Endothelial cell of umbilical vein (primary cell): ENCODE measurements around the gene GZMM. TPM values are rescaled to one million over a fixed set of nuclear protein-coding genes. Genes with fewer than 3 reads are reported as not detected.

Experiments
- BruUV-seq: library from RNA; stranded (reverse); fragments of 400-500 nt; replicated peaks from 2 replicates; lab custom pipeline; 2021; lab: Mats Ljungman, UMichigan
- CTCF ChIA-PET: fragments of 300-600, 350-600 bp; sonication (Branson Sonifier 250); formaldehyde crosslinking; loops from one replicate; lab custom pipeline; 2021; ENCODE audit warnings: antibody characterized with exemption, inconsistent platforms; lab: Charles Lee
- POLR2A ChIA-PET: fragments of 300-600, 350-600 bp; sonication (Branson Sonifier 250); formaldehyde crosslinking; loops from one replicate; lab custom pipeline; 2021; ENCODE audit warnings: antibody characterized with exemption, inconsistent platforms; lab: Charles Lee
- DNase-seq: peaks from one replicate; pipeline ENCODE4 v3.0.0-alpha.2; 2011; ENCODE audit warnings: low read depth, low spot score
- FAIRE-seq: peaks from 2 replicates; lab custom pipeline; 2011; peaks lifted over from hg19 to GRCh38; lab: Jason Lieb, UNC
- H2AFZ ChIP-seq: 2 replicates; pipeline ENCODE4 v1.6.0; 2012; ENCODE audit warnings: low read depth, low read length, control low read depth, inconsistent platforms
- H3K27ac ChIP-seq: 2 replicates; pipeline ENCODE4 v1.5.1; 2011; ENCODE audit warnings: low read depth, mild to moderate bottlenecking, control low read depth, low read length, moderate library complexity; ENCODE audit not compliant: insufficient read depth
- H3K27me3 ChIP-seq, 2 experiments: 2 replicates each; pipeline versions ENCODE4 v1.6.0 to v1.6.1; 2011; ENCODE audit warnings: low read length in 2 of 2, mixed read lengths in 1 of 2; ENCODE audit not compliant: control insufficient read depth in 2 of 2, insufficient read depth in 2 of 2
- H3K36me3 ChIP-seq, 2 experiments: 2 replicates in 1 of 2; 3 replicates in 1 of 2; pipeline ENCODE4 v1.5.1; 2011; ENCODE audit warnings: low read length in 2 of 2, mild to moderate bottlenecking in 1 of 2, moderate library complexity in 1 of 2; ENCODE audit not compliant: control insufficient read depth in 2 of 2, insufficient read depth in 2 of 2; ENCODE audit errors: extremely low read depth in 1 of 2
- H3K4me1 ChIP-seq: 3 replicates; pipeline ENCODE4 v1.5.1; 2011; ENCODE audit warnings: mild to moderate bottlenecking, low read length; ENCODE audit not compliant: control insufficient read depth, insufficient read depth; ENCODE audit errors: extremely low read depth
- H3K4me2 ChIP-seq: 2 replicates; pipeline ENCODE4 v1.6.1; 2011; ENCODE audit warnings: low read length, control low read depth, mixed read lengths; ENCODE audit not compliant: insufficient read depth
- H3K4me3 ChIP-seq, 3 experiments: fragments of 200-600 bp in 1 of 3; sonication (generic), shearing (Covaris generic) in 1 of 3; replicated peaks in 1 of 3; 2 replicates each; pipeline ENCODE4 v1.5.1; 2011 to 2016; ENCODE audit warnings: control low read depth in 3 of 3, low read length in 3 of 3, mild to moderate bottlenecking in 2 of 3, inconsistent platforms in 1 of 3, low read depth in 1 of 3, moderate library complexity in 1 of 3; ENCODE audit not compliant: insufficient read depth in 1 of 3
- H3K79me2 ChIP-seq: 2 replicates; pipeline ENCODE4 v1.6.0; 2012; ENCODE audit warnings: low read length, inconsistent platforms; ENCODE audit not compliant: control insufficient read depth, insufficient read depth
- H3K9ac ChIP-seq: replicated peaks from 2 replicates; pipeline ENCODE3; 2011; ENCODE audit warnings: low read length, control low read depth; ENCODE audit not compliant: insufficient read depth; ENCODE audit errors: extremely low read depth
- H3K9me1 ChIP-seq: replicated peaks from 3 replicates; pipeline ENCODE4 v1.6.0; 2011; ENCODE audit warnings: mild to moderate bottlenecking, low read length; ENCODE audit not compliant: control insufficient read depth, insufficient read depth; ENCODE audit errors: extremely low read depth
- H3K9me3 ChIP-seq: replicated peaks from 2 replicates; pipeline ENCODE4 v1.5.1; 2012; ENCODE audit warnings: low read length, inconsistent platforms; ENCODE audit not compliant: control insufficient read depth, insufficient read depth
- H4K20me1 ChIP-seq: replicated peaks from 2 replicates; pipeline ENCODE3; 2011; ENCODE audit warnings: mild to moderate bottlenecking, low read length; ENCODE audit not compliant: control insufficient read depth, insufficient read depth; ENCODE audit errors: extremely low read depth
- CTCF ChIP-seq, 2 donors: IDR thresholded peaks; 1 replicate in 1 of 2; 2 replicates in 1 of 2; pipeline ENCODE4 v1.5.1; 2011; ENCODE audit warnings: low read length in 2 of 2, mild to moderate bottlenecking in 2 of 2, moderate library complexity in 2 of 2, control low read depth in 1 of 2, inconsistent platforms in 1 of 2, low read depth in 1 of 2; ENCODE audit not compliant: insufficient read depth in 1 of 2; ENCODE audit errors: extremely low read depth in 1 of 2
- EZH2 ChIP-seq: IDR thresholded peaks from 2 replicates; pipeline ENCODE4 v1.6.1; 2012; ENCODE audit warnings: borderline replicate concordance, low read depth, mild to moderate bottlenecking, moderate library complexity, low read length, inconsistent platforms; ENCODE audit not compliant: severe bottlenecking
- FOS ChIP-seq: IDR thresholded peaks from 2 replicates; pipeline ENCODE4 v1.6.1; 2011; ENCODE audit warnings: mild to moderate bottlenecking, low read length, moderate library complexity, borderline replicate concordance; ENCODE audit not compliant: insufficient read depth
- GATA2 ChIP-seq: IDR thresholded peaks from 2 replicates; pipeline ENCODE4 v1.7.0; 2011; ENCODE audit warnings: low read depth, mild to moderate bottlenecking, moderate library complexity, mixed read lengths, low read length; ENCODE audit not compliant: insufficient read length, insufficient read depth
- JUN ChIP-seq: IDR thresholded peaks from 2 replicates; pipeline ENCODE4 v1.6.1; 2011; ENCODE audit warnings: borderline replicate concordance, low read depth; ENCODE audit not compliant: insufficient read length, insufficient read depth
- MAX ChIP-seq: IDR thresholded peaks from 2 replicates; pipeline ENCODE4 v1.6.1; 2011; ENCODE audit not compliant: insufficient read depth, insufficient read length
- MYC ChIP-seq: IDR thresholded peaks from one replicate; pipeline ENCODE4 v1.6.1; 2011; ENCODE audit warnings: mild to moderate bottlenecking, low read depth, low read length
- POLR2A ChIP-seq: IDR thresholded peaks from 2 replicates; pipeline ENCODE4 v1.6.1; 2012; ENCODE audit warnings: low read depth, mild to moderate bottlenecking, control low read depth, low read length
- POLR2AphosphoS5 ChIP-seq: IDR thresholded peaks from 2 replicates; pipeline ENCODE4 v1.6.1; 2012; ENCODE audit warnings: low read depth, mild to moderate bottlenecking, control low read depth, low read length, moderate library complexity; ENCODE audit not compliant: insufficient read depth
- dilution Hi-C: fragments of 300-500 bp; cut with MboI; formaldehyde crosslinking; loops from one replicate; pipeline ENCODE4 v1.15.0; 2019; ENCODE audit warnings: low sequenced_read_pairs; ENCODE audit not compliant: extremely low pct_ligation_motif_present
- intact Hi-C: fragments of 100-400 bp; cut with micrococcal nuclease; formaldehyde crosslinking; loops from one replicate; pipeline ENCODE4 v1.10.0; 2022
- polyA plus RNA-seq, 4 experiments: library from polyadenylated mRNA; depleted of rRNA in 3 of 4; stranded (reverse) in 3 of 4; unstranded in 1 of 4; fragments of >200 nt; gene quantifications; 2 replicates each; pipeline versions ENCODE4 v1.2.1 to v1.2.3, GENCODE V29; 2011 to 2012; ENCODE audit warnings: missing spikeins in 1 of 4
- total RNA-seq: library from RNA; stranded (reverse); gene quantifications from 2 replicates; pipeline ENCODE4 v1.2.3, GENCODE V29; 2021

GZMM gene
- total and polyA plus RNA-seq, 2 donors (not counting 3 experiments of a cell fraction or from before 2014, with no cell fraction given): not detected

GRCh38 chr19:510606-511100, 33.2 kb upstream of the GZMM start:
- H4K20me1 ChIP-seq: no peaks in the 10 kb centered on the region
- no peak overlapping the region for H3K4me3 ChIP-seq
- DNase-seq (peak; percentile 88), FAIRE-seq (peak; percentile 92)
- ChIA-PET POLR2A (interaction anchor here (1.2 kb wide), 1 partner anchor 21 kb away, joined by 5 read pairs; the partner anchor contains the start of gene CDC34), CTCF (interaction anchor here (0.7 to 2.8 kb wide), 23 partner anchors 11 to 223 kb away, joined by 3 to 36 read pairs (median 5); partner anchors contain the start of gene CDC34)
- H3K4me1 ChIP-seq: peaks cover 18% of the 10 kb centered on the region
- H3K27ac ChIP-seq: peak overlapping the region; percentile 84
- no peaks in the 10 kb centered on the region for H3K9me3 ChIP-seq
- intact Hi-C loops (loop anchor here (2.0 kb wide), 2 partner anchors 20 to 62 kb away; partner anchors contain the start of genes BSG and CDC34), dilution Hi-C loops (no loop called here)
- no peaks in the 10 kb centered on the region for H3K9me1 ChIP-seq
- H3K36me3 ChIP-seq: no peaks in the 10 kb centered on the region
- TSS peak; percentile 47 for BruUV-seq
- H3K27me3 ChIP-seq: no peaks in the 10 kb centered on the region
- H3K9ac ChIP-seq: peak overlapping the region; percentile 62
- H3K4me2 ChIP-seq: peak overlapping the region; percentile 47
- peaks cover 8% of the 10 kb centered on the region for H3K79me2 ChIP-seq
- TF ChIP-seq POLR2AphosphoS5 (peak; percentile 40), GATA2 (no peak), MYC (peak; percentile 62), MAX (peak; percentile 70), JUN (no peak), POLR2A (no peak), EZH2 (no peak), CTCF (IDR thresholded peaks at IDR 0.05; ENCODE audit: extremely low read depth in 1 of 2, insufficient read depth in 1 of 2, low read depth in 1 of 2, low read length in 2 of 2) (peak; percentile 100), FOS (no peak)
- H2AFZ ChIP-seq: peak overlapping the region; percentile 20
